ENCODE results near the gene ZNF423. TPM values are rescaled to one million over a fixed set of nuclear protein-coding genes. Genes with fewer than 3 reads are reported as not detected.
A peak's percentile ranks its signal among the peaks of the same experiment; 100 is the strongest.

ZNF423 gene
- total and polyA plus RNA-seq, 12 donors, result 1.7 to 10.6 (median 5.5) TPM

- WGBS, 4 donors, result 76 to 92% (median 84%) methylated on average over 9 to 10 of the region's 10 CpGs
- no peaks in the 10 kb centered on the region for H3K9me3 ChIP-seq (replicated peaks in 1 of 3)
- peak in 2 of 7 donors; percentile 7 to 18 for DNase-seq
- intact Hi-C loops (cut with DNase I), result no loop called here
- no peaks in the 10 kb centered on the region for H3K4me1 ChIP-seq (replicated peaks in 1 of 2)
- TF ChIP-seq CTCF (IDR thresholded peaks at IDR 0.05), result no peak
- TF ChIP-seq POLR2A (IDR thresholded peaks at IDR 0.05), result no peak
- H3K4me3 ChIP-seq, result no peak overlapping the region
- no peaks in the 10 kb centered on the region for H3K27me3 ChIP-seq
- no peak overlapping the region for H3K27ac ChIP-seq
- H3K36me3 ChIP-seq (replicated peaks in 1 of 2), result no peaks in the 10 kb centered on the region
Measured at GRCh38 chr16:49734331-49734730, 121.6 kb downstream of the ZNF423 start.

GRCh38 chr16:49733313-49734009, 122.5 kb downstream of the ZNF423 start:
- Histone ChIP-seq H3K27me3 (no peaks in the 10 kb centered on the region), H3K4me1 (replicated peaks in 1 of 2) (no peaks in the 10 kb centered on the region), H3K36me3 (replicated peaks in 1 of 2) (no peaks in the 10 kb centered on the region), H3K9me3 (replicated peaks in 1 of 3) (no peaks in the 10 kb centered on the region), H3K27ac (no peak overlapping the region), H3K4me3 (no peak overlapping the region)
- WGBS, 4 donors, result 77 to 83% (median 78%) methylated on average over 10 of the region's 10 CpGs
- TF ChIP-seq POLR2A (IDR thresholded peaks at IDR 0.05) (no peak), CTCF (IDR thresholded peaks at IDR 0.05) (no peak)
- DNase-seq, result no peak
- intact Hi-C loops (cut with DNase I), result no loop called here

- Histone ChIP-seq H3K4me1 (replicated peaks in 1 of 2) (no peaks in the 10 kb centered on the region), H3K9me3 (replicated peaks in 1 of 3) (no peaks in the 10 kb centered on the region), H3K36me3 (replicated peaks in 1 of 2) (no peaks in the 10 kb centered on the region), H3K27ac (no peak overlapping the region), H3K4me3 (no peak overlapping the region), H3K27me3 (no peaks in the 10 kb centered on the region)
- TF ChIP-seq CTCF (IDR thresholded peaks at IDR 0.05) (no peak), POLR2A (IDR thresholded peaks at IDR 0.05) (no peak)
- intact Hi-C loops (cut with DNase I), result no loop called here
- WGBS, 4 donors, result 93 to 98% (median 95%) methylated on average over 3 of the region's 3 CpGs
- no peak for DNase-seq
Measured at GRCh38 chr16:49731911-49732310, 124.0 kb downstream of the ZNF423 start.

GRCh38 chr16:49730772-49731171, 125.1 kb downstream of the ZNF423 start:
- no peak overlapping the region for H3K27ac ChIP-seq
- H3K4me1 ChIP-seq (replicated peaks in 1 of 2), result no peaks in the 10 kb centered on the region
- H3K9me3 ChIP-seq (replicated peaks in 1 of 3), result no peaks in the 10 kb centered on the region
- no peaks in the 10 kb centered on the region for H3K27me3 ChIP-seq
- no peak for TF ChIP-seq POLR2A (IDR thresholded peaks at IDR 0.05)
- no peak for TF ChIP-seq CTCF (IDR thresholded peaks at IDR 0.05)
- 86 to 90% (median 87%) methylated on average over 12 of the region's 12 CpGs for WGBS, 4 donors
- H3K36me3 ChIP-seq (replicated peaks in 1 of 2), result no peaks in the 10 kb centered on the region
- intact Hi-C loops (cut with DNase I), result no loop called here
- no peak for DNase-seq
- H3K4me3 ChIP-seq, result no peak overlapping the region
